Endothelial cell of umbilical vein (primary cell): Measurements from ENCODE around the gene CYP46A1. TPM values are rescaled to one million over a fixed set of nuclear protein-coding genes. Genes with fewer than 3 reads are reported as not detected.

Experiments used
- BruUV-seq: library from RNA; stranded (reverse); fragments of 400-500 nt; replicated peaks from 2 replicates; lab custom pipeline; 2021; lab: Mats Ljungman, UMichigan
- CTCF ChIA-PET: fragments of 300-600, 350-600 bp; sonication (Branson Sonifier 250); formaldehyde crosslinking; loops from one replicate; lab custom pipeline; 2021; ENCODE audit warnings: antibody characterized with exemption, inconsistent platforms; lab: Charles Lee
- POLR2A ChIA-PET: fragments of 300-600, 350-600 bp; sonication (Branson Sonifier 250); formaldehyde crosslinking; loops from one replicate; lab custom pipeline; 2021; ENCODE audit warnings: antibody characterized with exemption, inconsistent platforms; lab: Charles Lee
- DNase-seq: peaks from one replicate; pipeline ENCODE4 v3.0.0-alpha.2; 2011; ENCODE audit warnings: low read depth, low spot score
- FAIRE-seq: peaks from 2 replicates; lab custom pipeline; 2011; peaks lifted over from hg19 to GRCh38; lab: Jason Lieb, UNC
- H2AFZ ChIP-seq: 2 replicates; pipeline ENCODE4 v1.6.0; 2012; ENCODE audit warnings: low read depth, low read length, control low read depth, inconsistent platforms
- H3K27ac ChIP-seq: 2 replicates; pipeline ENCODE4 v1.5.1; 2011; ENCODE audit warnings: low read depth, mild to moderate bottlenecking, control low read depth, low read length, moderate library complexity; ENCODE audit not compliant: insufficient read depth
- H3K27me3 ChIP-seq, 2 experiments: 2 replicates each; pipeline versions ENCODE4 v1.6.0 to v1.6.1; 2011; ENCODE audit warnings: low read length in 2 of 2, mixed read lengths in 1 of 2; ENCODE audit not compliant: control insufficient read depth in 2 of 2, insufficient read depth in 2 of 2
- H3K36me3 ChIP-seq, 2 experiments: 2 replicates in 1 of 2; 3 replicates in 1 of 2; pipeline ENCODE4 v1.5.1; 2011; ENCODE audit warnings: low read length in 2 of 2, mild to moderate bottlenecking in 1 of 2, moderate library complexity in 1 of 2; ENCODE audit not compliant: control insufficient read depth in 2 of 2, insufficient read depth in 2 of 2; ENCODE audit errors: extremely low read depth in 1 of 2
- H3K4me1 ChIP-seq: 3 replicates; pipeline ENCODE4 v1.5.1; 2011; ENCODE audit warnings: mild to moderate bottlenecking, low read length; ENCODE audit not compliant: control insufficient read depth, insufficient read depth; ENCODE audit errors: extremely low read depth
- H3K4me2 ChIP-seq: 2 replicates; pipeline ENCODE4 v1.6.1; 2011; ENCODE audit warnings: low read length, control low read depth, mixed read lengths; ENCODE audit not compliant: insufficient read depth
- H3K4me3 ChIP-seq, 3 experiments: fragments of 200-600 bp in 1 of 3; sonication (generic), shearing (Covaris generic) in 1 of 3; replicated peaks in 1 of 3; 2 replicates each; pipeline ENCODE4 v1.5.1; 2011 to 2016; ENCODE audit warnings: control low read depth in 3 of 3, low read length in 3 of 3, mild to moderate bottlenecking in 2 of 3, inconsistent platforms in 1 of 3, low read depth in 1 of 3, moderate library complexity in 1 of 3; ENCODE audit not compliant: insufficient read depth in 1 of 3
- H3K79me2 ChIP-seq: 2 replicates; pipeline ENCODE4 v1.6.0; 2012; ENCODE audit warnings: low read length, inconsistent platforms; ENCODE audit not compliant: control insufficient read depth, insufficient read depth
- H3K9ac ChIP-seq: replicated peaks from 2 replicates; pipeline ENCODE3; 2011; ENCODE audit warnings: low read length, control low read depth; ENCODE audit not compliant: insufficient read depth; ENCODE audit errors: extremely low read depth
- H3K9me1 ChIP-seq: replicated peaks from 3 replicates; pipeline ENCODE4 v1.6.0; 2011; ENCODE audit warnings: mild to moderate bottlenecking, low read length; ENCODE audit not compliant: control insufficient read depth, insufficient read depth; ENCODE audit errors: extremely low read depth
- H3K9me3 ChIP-seq: replicated peaks from 2 replicates; pipeline ENCODE4 v1.5.1; 2012; ENCODE audit warnings: low read length, inconsistent platforms; ENCODE audit not compliant: control insufficient read depth, insufficient read depth
- H4K20me1 ChIP-seq: replicated peaks from 2 replicates; pipeline ENCODE3; 2011; ENCODE audit warnings: mild to moderate bottlenecking, low read length; ENCODE audit not compliant: control insufficient read depth, insufficient read depth; ENCODE audit errors: extremely low read depth
- CTCF ChIP-seq, 2 donors: IDR thresholded peaks; 1 replicate in 1 of 2; 2 replicates in 1 of 2; pipeline ENCODE4 v1.5.1; 2011; ENCODE audit warnings: low read length in 2 of 2, mild to moderate bottlenecking in 2 of 2, moderate library complexity in 2 of 2, control low read depth in 1 of 2, inconsistent platforms in 1 of 2, low read depth in 1 of 2; ENCODE audit not compliant: insufficient read depth in 1 of 2; ENCODE audit errors: extremely low read depth in 1 of 2
- EZH2 ChIP-seq: IDR thresholded peaks from 2 replicates; pipeline ENCODE4 v1.6.1; 2012; ENCODE audit warnings: borderline replicate concordance, low read depth, mild to moderate bottlenecking, moderate library complexity, low read length, inconsistent platforms; ENCODE audit not compliant: severe bottlenecking
- FOS ChIP-seq: IDR thresholded peaks from 2 replicates; pipeline ENCODE4 v1.6.1; 2011; ENCODE audit warnings: mild to moderate bottlenecking, low read length, moderate library complexity, borderline replicate concordance; ENCODE audit not compliant: insufficient read depth
- GATA2 ChIP-seq: IDR thresholded peaks from 2 replicates; pipeline ENCODE4 v1.7.0; 2011; ENCODE audit warnings: low read depth, mild to moderate bottlenecking, moderate library complexity, mixed read lengths, low read length; ENCODE audit not compliant: insufficient read length, insufficient read depth
- JUN ChIP-seq: IDR thresholded peaks from 2 replicates; pipeline ENCODE4 v1.6.1; 2011; ENCODE audit warnings: borderline replicate concordance, low read depth; ENCODE audit not compliant: insufficient read length, insufficient read depth
- MAX ChIP-seq: IDR thresholded peaks from 2 replicates; pipeline ENCODE4 v1.6.1; 2011; ENCODE audit not compliant: insufficient read depth, insufficient read length
- MYC ChIP-seq: IDR thresholded peaks from one replicate; pipeline ENCODE4 v1.6.1; 2011; ENCODE audit warnings: mild to moderate bottlenecking, low read depth, low read length
- POLR2A ChIP-seq: IDR thresholded peaks from 2 replicates; pipeline ENCODE4 v1.6.1; 2012; ENCODE audit warnings: low read depth, mild to moderate bottlenecking, control low read depth, low read length
- POLR2AphosphoS5 ChIP-seq: IDR thresholded peaks from 2 replicates; pipeline ENCODE4 v1.6.1; 2012; ENCODE audit warnings: low read depth, mild to moderate bottlenecking, control low read depth, low read length, moderate library complexity; ENCODE audit not compliant: insufficient read depth
- dilution Hi-C: fragments of 300-500 bp; cut with MboI; formaldehyde crosslinking; loops from one replicate; pipeline ENCODE4 v1.15.0; 2019; ENCODE audit warnings: low sequenced_read_pairs; ENCODE audit not compliant: extremely low pct_ligation_motif_present
- intact Hi-C: fragments of 100-400 bp; cut with micrococcal nuclease; formaldehyde crosslinking; loops from one replicate; pipeline ENCODE4 v1.10.0; 2022
- polyA plus RNA-seq, 4 experiments: library from polyadenylated mRNA; depleted of rRNA in 3 of 4; stranded (reverse) in 3 of 4; unstranded in 1 of 4; fragments of >200 nt; gene quantifications; 2 replicates each; pipeline versions ENCODE4 v1.2.1 to v1.2.3, GENCODE V29; 2011 to 2012; ENCODE audit warnings: missing spikeins in 1 of 4
- total RNA-seq: library from RNA; stranded (reverse); gene quantifications from 2 replicates; pipeline ENCODE4 v1.2.3, GENCODE V29; 2021

Gene CYP46A1
- total and polyA plus RNA-seq, 2 donors (not counting 3 experiments of a cell fraction or from before 2014, with no cell fraction given) = 0.03 to 0.24 TPM

- Histone ChIP-seq H3K9me3 (no peaks in the 10 kb centered on the region), H3K36me3 (no peaks in the 10 kb centered on the region), H4K20me1 (no peaks in the 10 kb centered on the region), H3K4me3 (no peak overlapping the region), H2AFZ (no peak overlapping the region), H3K27me3 (peaks cover 12 to 26% of the 10 kb centered on the region in 2 experiments), H3K4me1 (no peaks in the 10 kb centered on the region), H3K4me2 (no peak overlapping the region), H3K27ac (no peak overlapping the region), H3K79me2 (no peaks in the 10 kb centered on the region), H3K9ac (no peak overlapping the region), H3K9me1 (no peaks in the 10 kb centered on the region)
- no TSS peak for BruUV-seq
- intact Hi-C loops (no loop called here), dilution Hi-C loops (no loop called here)
- no peak for FAIRE-seq
- DNase-seq = no peak
- CTCF ChIA-PET = interaction anchor here (1.0 kb wide), 1 partner anchor 40 kb away, joined by 3 read pairs; no protein-coding TSS in a partner anchor
- POLR2A ChIA-PET = no interaction called here
- no peak for TF ChIP-seq EZH2
- TF ChIP-seq MAX = no peak
- no peak for TF ChIP-seq POLR2AphosphoS5
- no peak for TF ChIP-seq FOS
- no peak for TF ChIP-seq GATA2
- TF ChIP-seq CTCF (IDR thresholded peaks at IDR 0.05; ENCODE audit: extremely low read depth in 1 of 2, insufficient read depth in 1 of 2, low read depth in 1 of 2, low read length in 2 of 2) = no peak
- TF ChIP-seq MYC = no peak
- TF ChIP-seq JUN = no peak
- TF ChIP-seq POLR2A = no peak
These were observed 6.5 kb downstream of the CYP46A1 start for GRCh38 chr14:99690636-99691035.
